K562 (cell line): Measurements from ENCODE around the gene ATRNL1. TPM values are rescaled to one million over a fixed set of nuclear protein-coding genes. Genes with fewer than 3 reads are reported as not detected.

Experiments used
- ATAC-seq: fragments of 200-7000 bp; cut with Tn5 transposase; 3 replicates; pipeline ENCODE4 v1.9.1; 2020; ENCODE audit warnings: moderate library complexity
- BruUV-seq: library from RNA; stranded (reverse); fragments of 400-500 nt; replicated peaks from 2 replicates; lab custom pipeline; 2021; lab: Mats Ljungman, UMichigan
- CTCF ChIA-PET: fragments of 300-600 bp; formaldehyde crosslinking; extraction: SDS; loops from one replicate; lab custom pipeline; 2021; ENCODE audit warnings: low intra/inter-chr PET ratio; lab: Yijun Ruan, JAX
- POLR2A ChIA-PET: fragments of 300-600, 350-650 bp; sonication (Branson Sonifier 250); formaldehyde crosslinking; extraction: SDS; loops from one replicate; lab custom pipeline; 2021; ENCODE audit warnings: antibody characterized with exemption, inconsistent platforms; lab: Yijun Ruan, JAX
- DNase-seq, 4 experiments: peaks; one replicate each; pipeline versions ENCODE4 v3.0.0 to v3.0.0-alpha.2; 2011 to 2018; ENCODE audit warnings: low spot score in 3 of 4, mixed read lengths in 3 of 4; ENCODE audit errors: extremely low read depth in 1 of 4
- FAIRE-seq: peaks from 2 replicates; lab custom pipeline; 2011; peaks lifted over from hg19 to GRCh38; lab: Jason Lieb, UNC
- H2AFZ ChIP-seq: 2 replicates; pipeline ENCODE4 v1.6.0; 2011; ENCODE audit warnings: low read depth, low read length, control low read depth, inconsistent platforms
- H3K27ac ChIP-seq: fragments of 200-600 bp; 3 replicates; pipeline ENCODE4 v1.8.0; 2011; ENCODE audit warnings: low read depth, mild to moderate bottlenecking, control low read depth, inconsistent platforms, low read length, moderate library complexity, mixed read lengths; ENCODE audit errors: extremely low read depth
- H3K27me3 ChIP-seq, 2 experiments: fragments of 300-600 bp in 1 of 2; 2 replicates in 1 of 2; 3 replicates in 1 of 2; pipeline versions ENCODE4 v1.6.0 to v1.8.0; 2011; ENCODE audit warnings: inconsistent platforms in 2 of 2, low read length in 2 of 2, mild to moderate bottlenecking in 1 of 2, mixed read lengths in 1 of 2, moderate library complexity in 1 of 2; ENCODE audit not compliant: control insufficient read depth in 2 of 2, insufficient read depth in 2 of 2
- H3K36me3 ChIP-seq: fragments of 300-600 bp; 3 replicates; pipeline ENCODE4 v1.8.0; 2011; ENCODE audit warnings: mild to moderate bottlenecking, low read length, inconsistent platforms; ENCODE audit not compliant: control insufficient read depth, insufficient read depth
- H3K4me1 ChIP-seq, 2 experiments: fragments of 200-600 bp in 1 of 2; replicated peaks in 1 of 2; 2 replicates in 1 of 2; 3 replicates in 1 of 2; pipeline versions ENCODE4 v1.5.1 to v1.8.0; 2011; ENCODE audit warnings: inconsistent platforms in 2 of 2, low read length in 2 of 2, mild to moderate bottlenecking in 1 of 2, mixed read lengths in 1 of 2, moderate library complexity in 1 of 2; ENCODE audit not compliant: control insufficient read depth in 2 of 2, insufficient read depth in 2 of 2
- H3K4me2 ChIP-seq: 2 replicates; pipeline ENCODE4 v1.6.1; 2011; ENCODE audit warnings: low read length, control low read depth, inconsistent platforms, mixed read lengths; ENCODE audit not compliant: insufficient read depth
- H3K4me3 ChIP-seq: fragments of 200-600 bp; sonication (generic), shearing (Covaris generic); 2 replicates; pipeline ENCODE4 v1.5.1; 2016; ENCODE audit warnings: control low read depth, inconsistent platforms
- H3K79me2 ChIP-seq: fragments of 200-600 bp; 3 replicates; pipeline ENCODE4 v1.8.0; 2011; ENCODE audit warnings: low read length, inconsistent platforms; ENCODE audit not compliant: control insufficient read depth, insufficient read depth
- H3K9ac ChIP-seq, 2 experiments: 2 replicates each; pipeline versions ENCODE4 v1.6.0 to v1.6.1; 2011; ENCODE audit warnings: low read depth in 2 of 2, low read length in 2 of 2, control low read depth in 1 of 2, inconsistent platforms in 1 of 2, mild to moderate bottlenecking in 1 of 2, mixed read lengths in 1 of 2; ENCODE audit not compliant: insufficient read depth in 1 of 2
- H3K9me1 ChIP-seq: one replicate; pipeline ENCODE4 v1.6.0; 2011; ENCODE audit warnings: inconsistent platforms, mild to moderate bottlenecking, low read length, moderate library complexity; ENCODE audit not compliant: control insufficient read depth, insufficient read depth
- H3K9me3 ChIP-seq: replicated peaks from 2 replicates; pipeline ENCODE4 v1.5.1; 2011; ENCODE audit warnings: low read depth, low read length, inconsistent platforms; ENCODE audit not compliant: control insufficient read depth, insufficient read depth
- H4K20me1 ChIP-seq: replicated peaks from 2 replicates; pipeline ENCODE4 v1.6.1; 2011; ENCODE audit warnings: low read length, inconsistent platforms, mixed read lengths; ENCODE audit not compliant: control insufficient read depth, insufficient read depth
- ZNF124 ChIP-seq: sonication (generic); formaldehyde crosslinking; IDR thresholded peaks from 2 replicates; pipeline ENCODE4 v1.8.1; 2022; ENCODE audit warnings: missing genetic modification reagents
- WGBS: fragments of 100-300 bp; shearing (Covaris generic); methylation state at CpG from one replicate; pipeline ENCODE4 v1.1.6; 2016; ENCODE audit warnings: low coverage, mixed read lengths; ENCODE audit not compliant: insufficient coverage; ENCODE audit errors: missing lambda C conversion rate; 5-methylcytosine and 5-hydroxymethylcytosine counted together
- in situ Hi-C: fragments of 300-500 bp; cut with MboI; formaldehyde crosslinking; loops from 4 replicates; pipeline ENCODE4 v1.15.0; 2018; ENCODE audit warnings: inconsistent platforms, mixed read lengths
- intact Hi-C: fragments of 100-400 bp; cut with micrococcal nuclease; formaldehyde crosslinking; loops from 2 replicates; pipeline ENCODE4 v1.14.2; 2022
- polyA plus RNA-seq, 8 experiments: library from polyadenylated mRNA; depleted of rRNA in 4 of 8; stranded (reverse) in 5 of 8; unstranded in 3 of 8; fragments of >200 nt; fragmentation: Nextera tagmentation in 2 of 8; fragmentation: Illumina TruSeq in 1 of 8; extraction: Ambion mirVana in 2 of 8; extraction: Trizol in 1 of 8; gene quantifications; 2 replicates each; pipeline versions ENCODE4 v1.2.1 to v1.2.3, GENCODE V29; 2011 to 2014; ENCODE audit warnings: inconsistent platforms in 1 of 8, missing spikeins in 1 of 8
- total RNA-seq, 7 experiments: library from RNA; depleted of rRNA in 6 of 7; stranded (reverse); fragments of >200 nt in 6 of 7; fragmentation: Illumina TruSeq in 2 of 7; extraction: Trizol in 2 of 7; gene quantifications; 2 replicates each; pipeline versions ENCODE4 v1.2.1 to v1.2.3, GENCODE V29; 2011 to 2021; ENCODE audit warnings: low replicate concordance in 1 of 7
- TF ChIP-seq, protein P1 (sequence below), 2 experiments: fragments of 450-650 bp in 1 of 2; sonication (generic) in 1 of 2; formaldehyde crosslinking in 1 of 2; IDR thresholded peaks; 2 replicates each; pipeline versions ENCODE4 v1.7.1 to v1.9.0; 2016 to 2022; ENCODE audit warnings: inconsistent platforms in 1 of 2, mild to moderate bottlenecking in 1 of 2, missing genetic modification reagents in 1 of 2

ATRNL1 gene
- total and polyA plus RNA-seq, 9 of the 15 experiments (the other 6 are each of a cell fraction or from before 2014, with no cell fraction given), result 0.18 TPM; not detected in 8

DNA sequence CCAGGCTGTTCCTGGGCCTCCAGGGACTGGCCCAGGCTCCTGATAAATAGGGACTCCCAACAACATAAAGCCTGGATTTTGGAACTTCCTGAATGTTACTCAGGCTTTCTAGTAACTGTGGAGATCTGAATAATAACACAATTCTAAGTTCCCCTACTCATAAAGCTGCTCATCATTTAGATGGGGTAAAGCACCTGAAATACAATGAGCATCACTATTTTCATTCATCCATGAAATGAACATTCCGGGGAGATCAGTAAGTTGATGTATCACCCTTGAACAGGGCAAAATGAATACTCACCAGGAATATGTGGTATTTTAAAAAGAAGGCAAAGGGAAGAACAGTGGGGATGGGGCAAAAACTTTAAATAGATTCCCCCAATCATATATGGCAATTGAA is 48.3 kb upstream of the ATRNL1 start:
- Histone ChIP-seq H3K4me1 (no peaks in the 10 kb centered on the region), H3K27me3 (no peaks in the 10 kb centered on the region), H4K20me1 (no peaks in the 10 kb centered on the region), H3K27ac (no peak overlapping the region), H2AFZ (no peak overlapping the region), H3K79me2 (no peaks in the 10 kb centered on the region), H3K9me3 (no peaks in the 10 kb centered on the region), H3K4me2 (no peak overlapping the region), H3K4me3 (no peak overlapping the region), H3K36me3 (no peaks in the 10 kb centered on the region), H3K9ac (no peak overlapping the region), H3K9me1 (no peaks in the 10 kb centered on the region)
- in situ Hi-C loops, result no loop called here
- DNase-seq (no peak), FAIRE-seq (no peak), ATAC-seq (no peak)
- WGBS, result 0% methylated on average over 1 of the region's 1 CpG
- intact Hi-C loops, result no loop called here
- POLR2A ChIA-PET, result no interaction called here
- BruUV-seq, result no TSS peak
- CTCF ChIA-PET, result no interaction called here
- TF ChIP-seq, protein P1, sequence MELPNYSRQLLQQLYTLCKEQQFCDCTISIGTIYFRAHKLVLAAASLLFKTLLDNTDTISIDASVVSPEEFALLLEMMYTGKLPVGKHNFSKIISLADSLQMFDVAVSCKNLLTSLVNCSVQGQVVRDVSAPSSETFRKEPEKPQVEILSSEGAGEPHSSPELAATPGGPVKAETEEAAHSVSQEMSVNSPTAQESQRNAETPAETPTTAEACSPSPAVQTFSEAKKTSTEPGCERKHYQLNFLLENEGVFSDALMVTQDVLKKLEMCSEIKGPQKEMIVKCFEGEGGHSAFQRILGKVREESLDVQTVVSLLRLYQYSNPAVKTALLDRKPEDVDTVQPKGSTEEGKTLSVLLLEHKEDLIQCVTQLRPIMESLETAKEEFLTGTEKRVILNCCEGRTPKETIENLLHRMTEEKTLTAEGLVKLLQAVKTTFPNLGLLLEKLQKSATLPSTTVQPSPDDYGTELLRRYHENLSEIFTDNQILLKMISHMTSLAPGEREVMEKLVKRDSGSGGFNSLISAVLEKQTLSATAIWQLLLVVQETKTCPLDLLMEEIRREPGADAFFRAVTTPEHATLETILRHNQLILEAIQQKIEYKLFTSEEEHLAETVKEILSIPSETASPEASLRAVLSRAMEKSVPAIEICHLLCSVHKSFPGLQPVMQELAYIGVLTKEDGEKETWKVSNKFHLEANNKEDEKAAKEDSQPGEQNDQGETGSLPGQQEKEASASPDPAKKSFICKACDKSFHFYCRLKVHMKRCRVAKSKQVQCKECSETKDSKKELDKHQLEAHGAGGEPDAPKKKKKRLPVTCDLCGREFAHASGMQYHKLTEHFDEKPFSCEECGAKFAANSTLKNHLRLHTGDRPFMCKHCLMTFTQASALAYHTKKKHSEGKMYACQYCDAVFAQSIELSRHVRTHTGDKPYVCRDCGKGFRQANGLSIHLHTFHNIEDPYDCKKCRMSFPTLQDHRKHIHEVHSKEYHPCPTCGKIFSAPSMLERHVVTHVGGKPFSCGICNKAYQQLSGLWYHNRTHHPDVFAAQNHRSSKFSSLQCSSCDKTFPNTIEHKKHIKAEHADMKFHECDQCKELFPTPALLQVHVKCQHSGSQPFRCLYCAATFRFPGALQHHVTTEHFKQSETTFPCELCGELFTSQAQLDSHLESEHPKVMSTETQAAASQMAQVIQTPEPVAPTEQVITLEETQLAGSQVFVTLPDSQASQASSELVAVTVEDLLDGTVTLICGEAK (IDR thresholded peaks at IDR 0.05), result no peak
- TF ChIP-seq, protein P1 (CRISPR knock-in tag; IDR thresholded peaks at IDR 0.05), result no peak
- TF ChIP-seq ZNF124 (CRISPR knock-in tag), result no peak
